Left ventricle myocardium inferior (tissue), 1 donor: ENCODE measurements around the gene ACSM4. TPM values are rescaled to one million over a fixed set of nuclear protein-coding genes. Genes with fewer than 3 reads are reported as not detected.
"Not testable (repeated sequence)": the region's sequence is repeated elsewhere in the genome, so short reads cannot be mapped to it uniquely, and the experiment has no call there.

Source experiments
- DNase-seq: peaks from one replicate; pipeline ENCODE4 v3.0.0-alpha.2; 2020
- H3K27ac ChIP-seq: fragments of 200-600 bp; replicated peaks from 2 replicates; pipeline ENCODE4 v1.8.0; 2021
- H3K27me3 ChIP-seq: fragments of 200-600 bp; 2 replicates; pipeline ENCODE4 v1.8.0; 2021; ENCODE audit warnings: low read depth
- H3K36me3 ChIP-seq: fragments of 200-600 bp; 2 replicates; pipeline ENCODE4 v1.8.0; 2021
- H3K4me1 ChIP-seq: fragments of 200-600 bp; 2 replicates; pipeline ENCODE4 v1.8.0; 2021
- H3K4me3 ChIP-seq: fragments of 200-600 bp; 2 replicates; pipeline ENCODE4 v1.8.0; 2021; ENCODE audit warnings: mild to moderate bottlenecking, moderate library complexity
- H3K9me3 ChIP-seq: fragments of 200-600 bp; replicated peaks from 2 replicates; pipeline ENCODE4 v1.8.0; 2021
- CTCF ChIP-seq: fragments of 200-600 bp; IDR thresholded peaks from 2 replicates; pipeline ENCODE4 v1.8.0; 2021; ENCODE audit warnings: antibody characterized with exemption, mild to moderate bottlenecking, borderline replicate concordance
- intact Hi-C: fragments of 100-400 bp; cut with micrococcal nuclease; formaldehyde crosslinking; loops from one replicate; pipeline ENCODE4 v1.11.0; 2022
- long read RNA-seq: library from polyadenylated mRNA; unstranded; transcript quantifications from one replicate; pipeline ENCODE4 v2.0.0, GENCODE V29; 2021
- total RNA-seq: library from RNA; stranded (reverse); fragmentation: NEBNext Ultra II Directional; extraction: Animal tissue kit (Norgen Biotek cat#: 25700); gene quantifications from one replicate; pipeline ENCODE4 v1.2.1, GENCODE V29; 2021
- donor health status: DM: no; HTN: yes; CAD: no; lungs with severe emphysema.

ACSM4 gene
- not detected for total RNA-seq
- long read RNA-seq, result 0 reads

- TF ChIP-seq CTCF, result no peak
- Histone ChIP-seq H3K27ac (no peak within 1 kb of the TSS), H3K4me3 (no peak within 1 kb of the TSS), H3K36me3 (no peaks in the 10 kb centered on the region), H3K27me3 (peaks cover 32% of the 10 kb centered on the region), H3K4me1 (no peaks in the 10 kb centered on the region), H3K9me3 (no peaks in the 10 kb centered on the region)
- intact Hi-C loops, result no loop called here
- DNase-seq, result no peak
Measured at GRCh38 chr12:7303772-7304171, at the start of gene ACSM4. Gene ACSM4 (plus strand): TSS chr12:7304072. CDS start chr12:7304332, 260 bp downstream.

- no peak for TF ChIP-seq CTCF
- intact Hi-C loops, result no loop called here
- Histone ChIP-seq H3K27me3 (no peaks in the 10 kb centered on the region), H3K4me1 (no peaks in the 10 kb centered on the region), H3K27ac (no peak overlapping the region), H3K9me3 (no peaks in the 10 kb centered on the region), H3K36me3 (no peaks in the 10 kb centered on the region), H3K4me3 (no peak overlapping the region)
- no peak for DNase-seq
Measured at GRCh38 chr12:7259060-7259459, 44.8 kb upstream of the ACSM4 start.

GRCh38 chr12:7264538-7264937 lies 39.3 kb upstream of the ACSM4 start:
- intact Hi-C loops, result no loop called here
- DNase-seq, result no peak
- Histone ChIP-seq H3K9me3 (no peaks in the 10 kb centered on the region), H3K36me3 (no peaks in the 10 kb centered on the region), H3K4me1 (no peaks in the 10 kb centered on the region), H3K27ac (no peak overlapping the region), H3K4me3 (no peak overlapping the region), H3K27me3 (no peaks in the 10 kb centered on the region)
- TF ChIP-seq CTCF, result no peak

- Histone ChIP-seq H3K36me3 (no peaks in the 10 kb centered on the region), H3K27me3 (no peaks in the 10 kb centered on the region), H3K4me1 (no peaks in the 10 kb centered on the region), H3K4me3 (no peak overlapping the region), H3K9me3 (no peaks in the 10 kb centered on the region), H3K27ac (no peak overlapping the region)
- DNase-seq, result no peak
- TF ChIP-seq CTCF, result no peak
- intact Hi-C loops, result no loop called here
Measured at GRCh38 chr12:7265251-7265650, 38.6 kb upstream of the ACSM4 start.

GRCh38 chr12:7269273-7269672 lies 34.6 kb upstream of the ACSM4 start:
- Histone ChIP-seq H3K4me1 (no peaks in the 10 kb centered on the region), H3K27me3 (no peaks in the 10 kb centered on the region), H3K27ac (no peak overlapping the region), H3K36me3 (no peaks in the 10 kb centered on the region), H3K4me3 (no peak overlapping the region), H3K9me3 (no peaks in the 10 kb centered on the region)
- intact Hi-C loops, result no loop called here
- no peak for TF ChIP-seq CTCF
- no peak for DNase-seq

GRCh38 chr12:7271893-7272514 lies 31.9 kb upstream of the ACSM4 start:
- Histone ChIP-seq H3K9me3 (peaks cover 12% of the 10 kb centered on the region), H3K4me3 (no peak overlapping the region), H3K27ac (no peak overlapping the region), H3K4me1 (no peaks in the 10 kb centered on the region), H3K36me3 (no peaks in the 10 kb centered on the region), H3K27me3 (no peaks in the 10 kb centered on the region)
- no peak for TF ChIP-seq CTCF
- no peak for DNase-seq
- intact Hi-C loops, result no loop called here

GRCh38 chr12:7275482-7275881 lies 28.4 kb upstream of the ACSM4 start:
- H3K9me3 ChIP-seq, result peaks cover 25% of the 10 kb centered on the region
- intact Hi-C loops, H3K4me1 ChIP-seq, H3K4me3 ChIP-seq, H3K27ac ChIP-seq, H3K27me3 ChIP-seq, DNase-seq, H3K36me3 ChIP-seq: not testable (repeated sequence)
